ENCODE data around the gene GABBR2.
"Not testable (repeated sequence)": the region's sequence is repeated elsewhere in the genome, so short reads cannot be mapped to it uniquely, and the experiment has no call there.

GABBR2 gene

DNA sequence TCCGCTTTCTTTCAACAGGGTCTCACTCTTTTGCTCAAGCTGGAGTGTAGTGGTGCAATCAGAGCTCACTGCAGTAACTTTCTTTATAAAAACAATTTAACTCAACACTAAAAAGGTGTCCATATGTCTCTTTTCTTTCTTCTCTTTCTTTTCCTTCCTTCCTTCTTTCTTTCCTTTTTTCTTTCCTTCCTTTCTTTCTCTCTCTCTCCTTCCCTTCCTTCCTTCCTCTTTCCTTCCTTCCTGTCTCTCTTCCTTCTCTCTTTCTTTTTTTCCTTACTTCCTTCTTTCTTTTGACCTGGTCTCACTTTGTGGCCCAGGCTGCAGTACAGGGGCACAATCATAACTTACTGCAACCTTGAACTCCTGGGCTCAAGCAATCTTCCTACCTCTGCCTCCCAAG, 427.5 kb downstream of the GABBR2 start:
- no peak for TF ChIP-seq CTCF (IDR thresholded peaks at IDR 0.05; ENCODE audit: insufficient read depth, missing control alignments)
- no peak for DNase-seq (ENCODE audit: insufficient read length, low spot score)
- no peak for FAIRE-seq

DNA sequence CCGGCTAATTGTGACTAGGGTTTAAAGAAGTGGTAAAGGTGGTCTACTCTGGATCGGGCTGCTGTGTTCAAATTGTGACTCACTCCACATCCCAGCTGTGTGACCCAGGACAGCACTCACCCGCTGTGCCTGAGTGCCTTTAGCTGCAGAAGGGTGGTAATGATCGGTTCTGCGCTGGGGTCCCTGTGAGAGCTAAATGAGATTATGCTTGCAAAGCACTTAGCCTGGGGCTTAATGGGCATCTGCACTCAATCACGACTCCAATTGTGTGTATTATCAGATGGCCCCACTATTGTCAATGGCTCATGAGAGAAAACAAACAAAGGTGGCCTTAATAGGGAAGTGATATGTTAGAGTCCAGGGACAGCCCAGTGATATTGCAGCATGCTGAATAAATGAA, 428.2 kb downstream of the GABBR2 start:
- TF ChIP-seq CTCF (IDR thresholded peaks at IDR 0.05; ENCODE audit: insufficient read depth, missing control alignments), result no peak
- no peak for FAIRE-seq
- no peak for DNase-seq (ENCODE audit: insufficient read length, low spot score)

DNA sequence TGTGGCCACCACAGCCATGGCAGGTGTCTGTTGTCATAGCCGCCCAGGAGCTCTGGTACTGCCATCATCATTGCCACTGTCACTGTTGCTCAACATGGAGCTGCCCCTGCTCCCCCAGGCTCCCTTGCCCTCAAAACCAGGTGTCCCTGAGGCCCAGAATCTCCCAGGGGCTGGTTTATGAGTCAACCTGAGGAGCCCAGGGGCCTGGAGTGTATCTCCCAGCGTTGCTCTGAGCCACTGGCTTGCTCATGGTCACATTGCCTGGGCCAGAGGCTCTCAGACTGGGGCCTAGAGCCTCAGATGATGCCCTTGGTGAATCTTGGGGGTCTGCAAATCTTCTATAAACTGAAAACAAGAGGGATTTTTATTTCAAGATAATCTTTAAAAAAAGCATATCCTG, 428.6 kb downstream of the GABBR2 start:
- FAIRE-seq, result no peak
- no peak for TF ChIP-seq CTCF (IDR thresholded peaks at IDR 0.05; ENCODE audit: insufficient read depth, missing control alignments)
- DNase-seq (ENCODE audit: insufficient read length, low spot score), result no peak

DNA sequence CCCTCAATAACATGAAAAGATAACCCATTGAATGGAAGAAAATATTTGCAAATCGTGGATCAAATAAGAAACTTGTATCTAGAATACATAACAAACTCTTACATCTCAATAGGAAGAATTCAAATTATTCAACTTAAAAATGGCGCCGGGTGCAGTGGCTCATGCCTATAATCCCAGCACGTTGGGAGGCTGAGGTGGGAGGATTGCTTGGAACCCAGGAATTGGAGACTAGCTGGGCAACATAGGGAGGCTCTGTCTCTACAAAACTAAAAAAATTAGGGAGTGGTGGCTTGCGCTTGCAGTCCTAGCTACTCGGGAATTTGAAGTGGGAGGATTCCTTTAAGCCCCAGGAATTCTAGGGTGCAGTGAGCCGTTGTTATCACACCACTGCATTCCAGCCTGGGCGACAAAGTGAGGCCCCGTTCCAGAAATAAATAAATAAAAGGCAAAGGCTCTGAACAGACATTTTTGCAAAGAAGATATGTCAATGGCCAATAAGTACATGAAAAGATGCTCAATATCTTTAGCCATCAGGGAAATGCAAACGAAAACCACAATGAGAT, 431.7 kb downstream of the GABBR2 start:
- TF ChIP-seq CTCF (IDR thresholded peaks at IDR 0.05; ENCODE audit: insufficient read depth, missing control alignments), result no peak
- FAIRE-seq (no peak), DNase-seq (ENCODE audit: insufficient read length, low spot score) (no peak)

GRCh38 chr9:98275159-98275558, 433.6 kb downstream of the GABBR2 start:
- no peak for TF ChIP-seq CTCF (IDR thresholded peaks at IDR 0.05; ENCODE audit: insufficient read depth, missing control alignments)
- no peak for FAIRE-seq
- DNase-seq (ENCODE audit: insufficient read length, low spot score), result no peak

DNA sequence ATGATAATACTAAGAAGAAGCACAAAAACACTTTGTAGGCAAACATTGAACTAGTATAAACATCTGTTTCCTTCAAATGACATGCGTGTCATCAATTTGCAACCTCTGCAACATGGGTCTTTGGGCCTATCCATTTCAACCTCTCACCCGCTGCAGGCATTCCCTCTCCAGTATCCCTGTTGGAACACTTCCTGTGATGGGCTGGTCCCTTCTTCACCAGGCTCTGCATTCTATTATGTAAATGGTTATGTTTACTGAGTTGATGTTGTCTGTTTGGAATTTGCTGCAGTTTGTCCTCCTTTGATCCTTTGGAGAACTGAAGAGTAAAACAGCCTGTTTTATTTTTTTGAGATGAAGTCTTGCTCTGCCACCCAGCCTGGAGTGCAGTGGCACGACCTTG, 436.7 kb downstream of the GABBR2 start:
- no peak for TF ChIP-seq CTCF (IDR thresholded peaks at IDR 0.05; ENCODE audit: insufficient read depth, missing control alignments)
- no peak for DNase-seq (ENCODE audit: insufficient read length, low spot score)
- FAIRE-seq, result no peak

- no peak for DNase-seq (ENCODE audit: insufficient read length, low spot score)
- FAIRE-seq, result no peak
- TF ChIP-seq CTCF (IDR thresholded peaks at IDR 0.05; ENCODE audit: insufficient read depth, missing control alignments), result no peak
Observed at GRCh38 chr9:98271479-98271878, 437.3 kb downstream of the GABBR2 start.

GRCh38 chr9:98270284-98270683, 438.5 kb downstream of the GABBR2 start:
- not testable (repeated sequence) for FAIRE-seq; DNase-seq (ENCODE audit: insufficient read length, low spot score)

DNA sequence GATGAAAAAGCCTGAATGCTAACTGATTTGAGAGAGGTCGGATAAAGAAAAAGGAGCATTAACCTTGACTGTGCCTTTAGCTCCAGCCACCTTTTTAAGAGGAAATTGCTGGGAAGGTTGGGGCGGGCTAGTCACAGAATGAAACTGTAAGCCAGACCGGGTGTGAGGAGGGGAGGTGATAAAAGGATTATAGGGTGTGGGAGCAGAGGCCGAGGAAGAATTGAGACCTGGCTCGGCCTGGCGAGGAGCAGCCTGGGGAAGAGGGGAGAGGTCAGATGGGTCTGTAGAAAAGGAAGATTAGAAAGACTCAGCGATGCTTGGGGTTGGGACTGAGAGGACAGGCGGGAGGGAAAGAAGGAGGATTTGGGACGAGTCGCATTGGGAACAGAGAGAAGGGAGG, 439.1 kb downstream of the GABBR2 start:
- not testable (repeated sequence) for DNase-seq (ENCODE audit: insufficient read length, low spot score); FAIRE-seq

DNA sequence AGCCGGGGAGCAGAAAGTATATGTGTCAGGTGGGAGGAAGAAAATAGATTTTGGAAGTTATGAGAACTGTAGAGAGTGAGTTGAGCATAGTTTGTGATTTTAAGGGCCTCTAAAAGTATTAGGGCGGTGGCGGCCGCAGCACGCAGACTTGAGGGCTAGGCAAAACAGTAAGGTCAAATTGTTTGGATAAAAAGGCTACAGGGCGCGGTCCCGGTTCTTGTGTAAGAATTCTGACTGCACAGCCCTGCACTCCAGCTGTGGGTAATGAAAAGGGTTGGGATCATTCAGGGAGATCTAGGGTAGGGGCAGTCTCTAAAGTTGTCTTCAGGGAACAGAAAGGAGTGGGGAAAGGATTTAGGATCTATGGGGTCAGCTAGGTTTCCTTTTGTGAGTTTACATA, 441.2 kb downstream of the GABBR2 start:
- DNase-seq (ENCODE audit: insufficient read length, low spot score); FAIRE-seq: not testable (repeated sequence)

Data from D721Med (cell line).